Trophoblast cell (in vitro differentiated cells and primary cell): ENCODE data around the gene ENG.
"Not testable (repeated sequence)": the region's sequence is repeated elsewhere in the genome, so short reads cannot be mapped to it uniquely, and the experiment has no call there.

ENCODE experiments used
- DNase-seq, 2 donors: peaks; one replicate each; pipeline ENCODE4 v3.0.0-alpha.2; 2016
- H2AFZ ChIP-seq: 2 replicates; pipeline ENCODE4 v1.6.1; 2013; ENCODE audit warnings: low read length, moderate library complexity, mild to moderate bottlenecking; ENCODE audit not compliant: insufficient read depth, poor library complexity
- H2AK5ac ChIP-seq: 2 replicates; pipeline ENCODE4 v1.6.1; 2013; ENCODE audit warnings: mild to moderate bottlenecking, low read length
- H2BK120ac ChIP-seq: 2 replicates; pipeline ENCODE4 v1.6.1; 2013; ENCODE audit warnings: low read length, mild to moderate bottlenecking, moderate library complexity; ENCODE audit not compliant: insufficient read depth, poor library complexity
- H2BK12ac ChIP-seq: 2 replicates; pipeline ENCODE4 v1.6.1; 2013; ENCODE audit warnings: mild to moderate bottlenecking, low read length, moderate library complexity
- H2BK5ac ChIP-seq: 2 replicates; pipeline ENCODE4 v1.6.1; 2013; ENCODE audit warnings: low read length, low read depth, moderate library complexity, mild to moderate bottlenecking; ENCODE audit not compliant: poor library complexity
- H3K14ac ChIP-seq: 2 replicates; pipeline ENCODE4 v1.6.1; 2013; ENCODE audit warnings: mild to moderate bottlenecking, low read length
- H3K18ac ChIP-seq: 2 replicates; pipeline ENCODE4 v1.6.1; 2013; ENCODE audit warnings: mild to moderate bottlenecking, low read length
- H3K23ac ChIP-seq: 2 replicates; pipeline ENCODE4 v1.6.1; 2013; ENCODE audit warnings: low read length
- H3K27ac ChIP-seq: 2 replicates; pipeline ENCODE4 v1.5.1; 2013; ENCODE audit warnings: low read depth, mild to moderate bottlenecking, inconsistent platforms, low read length, moderate library complexity
- H3K27me3 ChIP-seq: 2 replicates; pipeline ENCODE4 v1.6.1; 2013; ENCODE audit warnings: inconsistent platforms, mild to moderate bottlenecking, low read length, moderate library complexity; ENCODE audit not compliant: insufficient read depth
- H3K36me3 ChIP-seq, 2 experiments: 1 replicate in 1 of 2; 2 replicates in 1 of 2; pipeline ENCODE4 v1.6.1; 2013; ENCODE audit warnings: low read length in 2 of 2, mild to moderate bottlenecking in 2 of 2, moderate library complexity in 1 of 2; ENCODE audit not compliant: insufficient read depth in 2 of 2, control insufficient read depth in 1 of 2
- H3K4ac ChIP-seq: 2 replicates; pipeline ENCODE4 v1.6.1; 2013; ENCODE audit warnings: low read depth, mild to moderate bottlenecking, low read length, moderate library complexity
- H3K4me1 ChIP-seq, 2 experiments: 1 replicate in 1 of 2; 2 replicates in 1 of 2; pipeline ENCODE4 v1.6.1; 2013; ENCODE audit warnings: low read length in 2 of 2, mild to moderate bottlenecking in 2 of 2, moderate library complexity in 1 of 2; ENCODE audit not compliant: insufficient read depth in 2 of 2, control insufficient read depth in 1 of 2
- H3K4me2 ChIP-seq: 2 replicates; pipeline ENCODE4 v1.6.1; 2013; ENCODE audit warnings: inconsistent platforms, mild to moderate bottlenecking, low read length, moderate library complexity
- H3K4me3 ChIP-seq: 2 replicates; pipeline ENCODE4 v1.5.1; 2013; ENCODE audit warnings: mild to moderate bottlenecking, low read depth, low read length, inconsistent platforms
- H3K79me1 ChIP-seq: one replicate; pipeline ENCODE4 v1.6.1; 2013; ENCODE audit warnings: low read length
- H3K79me2 ChIP-seq: 2 replicates; pipeline ENCODE4 v1.6.1; 2013; ENCODE audit warnings: low read length, mild to moderate bottlenecking; ENCODE audit not compliant: control insufficient read depth, insufficient read depth, poor library complexity
- H3K9ac ChIP-seq: 2 replicates; pipeline ENCODE4 v1.6.1; 2013; ENCODE audit warnings: mild to moderate bottlenecking, low read length
- H3K9me3 ChIP-seq: 2 replicates; pipeline ENCODE4 v1.6.1; 2013; ENCODE audit warnings: low read depth, mild to moderate bottlenecking, control low read depth, inconsistent platforms, low read length; ENCODE audit not compliant: insufficient read depth
- H4K12ac ChIP-seq: 2 replicates; pipeline ENCODE4 v1.6.1; 2013; ENCODE audit warnings: low read depth, mild to moderate bottlenecking, low read length, moderate library complexity
- H4K8ac ChIP-seq: 2 replicates; pipeline ENCODE4 v1.6.1; 2013; ENCODE audit warnings: low read depth, mild to moderate bottlenecking, low read length, moderate library complexity
- H4K91ac ChIP-seq: one replicate; pipeline ENCODE4 v1.6.1; 2013; ENCODE audit warnings: low read depth, mild to moderate bottlenecking, low read length, moderate library complexity
- WGBS: extraction: QIAGEN DNeasy Blood & Tissue Kit; methylation state at CpG from one replicate; pipeline ENCODE4 v1.1.7; 2013; ENCODE audit warnings: missing lambda C conversion rate; ENCODE audit not compliant: insufficient read length, insufficient coverage; ENCODE audit errors: extremely low coverage; 5-methylcytosine and 5-hydroxymethylcytosine counted together

The ENG gene

GRCh38 chr9:127781806-127782205, 72.7 kb downstream of the ENG start:
- H3K4me3 ChIP-seq = no peak overlapping the region
- H2BK120ac ChIP-seq = no peak overlapping the region
- no peaks in the 10 kb centered on the region for H3K27me3 ChIP-seq
- H3K9me3 ChIP-seq = peaks cover 2% of the 10 kb centered on the region
- WGBS = no CpG with 5 or more reads among the region's 4 CpGs
- H3K4me1 ChIP-seq = peaks cover 0 to 3% of the 10 kb centered on the region in 2 experiments
- H3K18ac ChIP-seq = no peak overlapping the region
- no peak for DNase-seq
- H3K9ac ChIP-seq = no peak overlapping the region
- no peak overlapping the region for H3K14ac ChIP-seq
- H3K79me2 ChIP-seq = peaks cover 8% of the 10 kb centered on the region
- no peak overlapping the region for H3K27ac ChIP-seq
- no peak overlapping the region for H2BK12ac ChIP-seq
- H4K8ac ChIP-seq = no peak overlapping the region
- H2BK5ac ChIP-seq = no peak overlapping the region
- H2AK5ac ChIP-seq = no peak overlapping the region
- peaks cover 6% of the 10 kb centered on the region for H3K79me1 ChIP-seq
- no peak overlapping the region for H2AFZ ChIP-seq
- H3K4ac ChIP-seq = no peak overlapping the region
- H4K91ac ChIP-seq = no peak overlapping the region
- H3K36me3 ChIP-seq = no peaks in the 10 kb centered on the region
- no peak overlapping the region for H3K4me2 ChIP-seq
- H3K23ac ChIP-seq = no peak overlapping the region
- H4K12ac ChIP-seq = no peak overlapping the region

GRCh38 chr9:127780909-127781308, 73.5 kb downstream of the ENG start:
- H3K14ac ChIP-seq, H3K9ac ChIP-seq, H3K4me1 ChIP-seq, H2BK120ac ChIP-seq, H3K4me3 ChIP-seq, H2AFZ ChIP-seq, H3K27me3 ChIP-seq, H4K8ac ChIP-seq, H3K27ac ChIP-seq, H3K9me3 ChIP-seq, H4K91ac ChIP-seq, H4K12ac ChIP-seq, H3K79me2 ChIP-seq, H3K4me2 ChIP-seq, H3K18ac ChIP-seq, H3K4ac ChIP-seq, H2BK12ac ChIP-seq, H3K23ac ChIP-seq, H2BK5ac ChIP-seq, H2AK5ac ChIP-seq, H3K79me1 ChIP-seq, H3K36me3 ChIP-seq: not testable (repeated sequence)
- no CpG with 5 or more reads among the region's 9 CpGs for WGBS
- DNase-seq = peak in 1 of 2 donors; percentile 43

- Histone ChIP-seq H2BK5ac (no peak overlapping the region), H2AK5ac (no peak overlapping the region), H3K4me2 (no peak overlapping the region), H3K23ac (no peak overlapping the region), H3K18ac (no peak overlapping the region), H2BK120ac (no peak overlapping the region), H4K12ac (no peak overlapping the region), H3K9ac (no peak overlapping the region), H2AFZ (no peak overlapping the region), H3K4me3 (no peak overlapping the region), H2BK12ac (no peak overlapping the region), H3K4ac (no peak overlapping the region), H3K79me1 (no peaks in the 10 kb centered on the region), H3K27ac (no peak overlapping the region), H3K14ac (no peak overlapping the region), H4K91ac (no peak overlapping the region), H3K79me2 (no peaks in the 10 kb centered on the region), H3K27me3 (no peaks in the 10 kb centered on the region), H3K4me1 (peaks cover 0 to 3% of the 10 kb centered on the region in 2 experiments), H4K8ac (no peak overlapping the region), H3K9me3 (peaks cover 2% of the 10 kb centered on the region), H3K36me3 (no peaks in the 10 kb centered on the region)
- no peak for DNase-seq
- WGBS = no CpG with 5 or more reads among the region's 20 CpGs
Measured at GRCh38 chr9:127780126-127780885, 74.2 kb downstream of the ENG start.

- WGBS = no CpG with 5 or more reads among the region's 17 CpGs
- no peak overlapping the region for H3K18ac ChIP-seq
- no peak overlapping the region for H2BK5ac ChIP-seq
- peak in 1 of 2 donors; percentile 19 for DNase-seq
- H3K27me3 ChIP-seq = no peaks in the 10 kb centered on the region
- H3K36me3 ChIP-seq = no peaks in the 10 kb centered on the region
- H3K4me2 ChIP-seq = no peak overlapping the region
- no peak overlapping the region for H3K14ac ChIP-seq
- H3K4me3 ChIP-seq = no peak overlapping the region
- H4K8ac ChIP-seq = no peak overlapping the region
- H2BK12ac ChIP-seq = no peak overlapping the region
- H2AK5ac ChIP-seq = no peak overlapping the region
- H3K79me1 ChIP-seq = no peaks in the 10 kb centered on the region
- no peaks in the 10 kb centered on the region for H3K79me2 ChIP-seq
- no peaks in the 10 kb centered on the region for H3K4me1 ChIP-seq
- no peak overlapping the region for H2BK120ac ChIP-seq
- H2AFZ ChIP-seq = no peak overlapping the region
- peaks cover 2% of the 10 kb centered on the region for H3K9me3 ChIP-seq
- H4K12ac ChIP-seq = no peak overlapping the region
- no peak overlapping the region for H3K4ac ChIP-seq
- H3K9ac ChIP-seq = no peak overlapping the region
- no peak overlapping the region for H4K91ac ChIP-seq
- no peak overlapping the region for H3K27ac ChIP-seq
- no peak overlapping the region for H3K23ac ChIP-seq
Measured at GRCh38 chr9:127779136-127779981, 75.1 kb downstream of the ENG start.
